Urinary bladder (tissue), 4 donors: Measurements from ENCODE around the gene IDNK. TPM values are rescaled to one million over a fixed set of nuclear protein-coding genes. Genes with fewer than 3 reads are reported as not detected.

Source experiments
- DNase-seq: peaks from one replicate; pipeline ENCODE4 v3.0.0-alpha.2; 2015; ENCODE audit errors: extremely low spot score
- H3K27ac ChIP-seq: one replicate; pipeline ENCODE4 v1.5.1; 2013; ENCODE audit warnings: low read depth, mild to moderate bottlenecking, moderate library complexity
- H3K36me3 ChIP-seq: one replicate; pipeline ENCODE4 v1.6.1; 2013; ENCODE audit warnings: mild to moderate bottlenecking, moderate library complexity; ENCODE audit not compliant: insufficient read depth
- H3K4me1 ChIP-seq: one replicate; pipeline ENCODE4 v1.6.1; 2013; ENCODE audit warnings: mild to moderate bottlenecking, moderate library complexity; ENCODE audit not compliant: insufficient read depth
- H3K4me3 ChIP-seq: one replicate; pipeline ENCODE4 v1.5.1; 2013; ENCODE audit warnings: low read depth, low read length
- WGBS: extraction: QIAGEN DNeasy Blood & Tissue Kit; methylation state at CpG from one replicate; pipeline ENCODE4 v1.1.7; 2013; 5-methylcytosine and 5-hydroxymethylcytosine counted together
- polyA plus RNA-seq: library from polyadenylated mRNA; stranded (reverse); fragments of 200-250 nt; gene quantifications from one replicate; pipeline ENCODE4 v1.2.3, GENCODE V29; 2013
- total RNA-seq: library from RNA; depleted of rRNA; stranded (reverse); fragments of >200 nt; gene quantifications from one replicate; pipeline ENCODE4 v1.2.3, GENCODE V29; 2014
- donor health status: healthy with polysubstance abuse.
- donor health status: healthy.

IDNK gene
- total and polyA plus RNA-seq, 2 donors: 6.0 to 6.3 TPM

DNA sequence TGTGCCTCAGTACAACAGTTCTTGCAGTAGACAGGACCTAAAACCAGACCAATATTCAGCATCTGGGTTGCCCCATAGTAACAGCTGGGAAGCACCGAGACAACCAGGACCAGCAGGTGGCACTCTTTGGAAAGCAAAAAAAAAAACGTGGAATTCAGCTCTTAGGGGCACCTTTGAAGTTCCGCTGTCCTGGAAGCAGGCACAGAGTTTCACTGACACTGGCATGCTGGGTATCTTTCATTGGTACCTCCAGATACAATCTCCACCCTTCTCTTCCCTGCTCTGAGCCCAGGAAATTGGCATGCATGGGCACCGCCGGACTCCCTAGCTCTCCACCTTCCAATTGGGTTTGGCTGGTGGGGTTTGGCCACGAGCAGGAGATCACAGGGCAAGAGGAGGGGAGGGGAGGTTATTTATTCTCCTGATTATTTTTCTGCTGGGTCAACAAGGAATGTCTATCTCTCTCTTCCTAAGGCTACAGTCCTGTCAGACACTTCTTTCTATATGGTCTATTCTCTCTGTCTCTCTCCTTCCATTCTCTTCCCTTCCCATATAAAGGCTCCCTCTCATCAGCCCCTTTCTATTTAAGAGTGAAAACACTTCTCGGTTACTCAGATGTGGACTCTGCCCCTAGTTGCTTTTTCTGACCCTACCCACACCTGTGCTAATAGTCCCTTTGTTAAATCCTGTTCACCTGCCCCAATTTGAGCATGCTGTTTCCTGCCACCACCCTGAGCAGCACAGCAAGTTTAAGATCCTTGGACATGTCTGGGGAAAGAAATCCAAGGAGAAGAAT is 1.9 kb upstream of the IDNK start:
- Histone ChIP-seq H3K4me3 (no peak overlapping the region), H3K4me1 (peaks cover 1% of the 10 kb centered on the region), H3K27ac (no peak overlapping the region), H3K36me3 (no peaks in the 10 kb centered on the region)
- 19% methylated on average over 7 of the region's 7 CpGs for WGBS
- DNase-seq: peak; percentile 35

DNA sequence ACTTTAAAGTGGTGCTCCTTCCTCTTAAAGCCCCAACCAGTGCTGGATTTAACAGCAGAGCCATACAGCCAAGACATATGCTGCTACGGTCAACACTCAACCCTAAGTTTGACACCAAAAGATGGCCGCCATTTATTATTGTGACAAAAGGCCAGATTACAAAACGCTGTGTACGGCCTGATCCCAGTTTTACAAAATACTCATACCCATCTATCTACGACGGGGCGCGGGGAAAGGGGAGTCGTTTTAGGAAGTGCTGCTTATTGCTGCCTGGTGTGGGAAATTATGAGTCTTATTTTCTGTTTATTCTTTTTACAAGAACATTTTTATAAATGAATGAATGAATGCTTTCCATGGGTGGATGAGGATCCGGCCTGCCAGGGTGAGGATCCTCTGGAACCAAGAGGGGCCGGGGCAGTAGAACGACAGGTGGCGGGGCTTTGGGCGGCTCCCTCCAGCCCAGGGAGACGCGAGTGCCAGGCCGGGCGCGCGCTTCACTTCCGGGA is 457 bp upstream of the IDNK start:
- no peaks in the 10 kb centered on the region for H3K36me3 ChIP-seq
- DNase-seq: peak; percentile 49
- peaks cover 1% of the 10 kb centered on the region for H3K4me1 ChIP-seq
- peak overlapping the region; percentile 85 for H3K27ac ChIP-seq
- WGBS: 11% methylated on average over 21 of the region's 21 CpGs
- H3K4me3 ChIP-seq: peak overlapping the region; percentile 78

DNA sequence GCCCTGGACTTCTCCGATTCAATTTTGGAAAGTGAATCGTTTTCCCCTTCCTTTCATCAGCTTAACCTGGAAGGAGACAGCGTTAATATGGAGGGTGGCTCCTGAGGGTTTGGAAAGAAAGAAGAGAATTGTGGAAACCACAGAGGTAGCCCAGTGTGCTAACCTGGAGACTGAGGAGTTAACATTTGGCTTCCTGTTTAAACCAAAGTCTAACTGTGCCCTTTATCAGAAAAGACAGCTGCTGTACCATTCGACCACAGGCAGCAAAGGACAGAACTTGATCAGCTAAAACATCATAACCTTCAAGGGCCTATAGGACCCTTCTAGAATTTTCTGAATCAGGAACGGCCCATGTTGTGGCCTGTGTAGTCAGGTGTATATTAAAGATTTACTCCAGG is 735 bp downstream of the IDNK start:
- H3K4me3 ChIP-seq: peak overlapping the region; percentile 78
- 15% methylated on average over 5 of the region's 5 CpGs for WGBS
- peaks cover 1% of the 10 kb centered on the region for H3K4me1 ChIP-seq
- H3K36me3 ChIP-seq: no peaks in the 10 kb centered on the region
- DNase-seq: no peak
- H3K27ac ChIP-seq: no peak overlapping the region

DNA sequence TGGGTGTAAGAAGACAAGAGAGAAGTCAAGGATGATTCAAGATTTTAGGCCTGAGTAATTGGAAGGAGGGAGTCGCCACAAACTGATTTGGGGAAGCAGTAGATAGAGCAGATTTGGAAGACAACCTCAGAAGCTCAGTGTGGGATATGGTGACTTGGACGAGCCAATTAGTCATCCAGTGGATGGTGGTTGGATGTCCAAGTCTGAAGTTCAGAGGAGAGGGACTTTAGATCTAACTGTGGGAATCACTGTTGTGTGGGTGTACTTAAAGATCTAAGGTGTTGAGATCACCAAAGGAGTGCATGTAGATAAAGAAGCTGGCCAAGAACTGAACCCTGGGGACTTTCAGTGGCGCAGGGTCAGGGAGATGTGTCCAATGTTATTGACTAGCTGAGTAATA is 2.2 kb downstream of the IDNK start:
- Histone ChIP-seq H3K4me1 (peaks cover 1% of the 10 kb centered on the region), H3K27ac (no peak overlapping the region), H3K36me3 (no peaks in the 10 kb centered on the region), H3K4me3 (no peak overlapping the region)
- no peak for DNase-seq
- 89% methylated on average over 3 of the region's 3 CpGs for WGBS

DNA sequence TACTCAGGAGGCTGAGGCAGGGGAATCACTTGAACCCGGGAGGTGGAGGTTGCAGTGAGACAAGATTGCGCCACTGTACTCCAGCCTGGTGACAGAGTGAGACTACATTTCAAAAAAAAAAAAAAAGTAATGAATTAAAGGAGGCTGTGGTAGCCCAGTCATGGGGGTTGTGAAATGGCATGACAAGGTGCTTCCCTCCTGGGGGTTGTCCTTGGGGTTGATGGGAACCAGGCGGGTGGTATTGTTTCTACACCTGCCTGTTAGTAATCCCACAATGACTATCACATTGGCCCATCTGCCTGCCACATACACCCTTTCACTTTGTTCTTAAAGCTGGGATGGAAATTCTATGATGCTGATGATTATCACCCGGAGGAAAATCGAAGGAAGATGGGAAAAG is 5.6 kb downstream of the IDNK start:
- H3K4me3 ChIP-seq: no peak overlapping the region
- WGBS: 94% methylated on average over 5 of the region's 5 CpGs

DNA sequence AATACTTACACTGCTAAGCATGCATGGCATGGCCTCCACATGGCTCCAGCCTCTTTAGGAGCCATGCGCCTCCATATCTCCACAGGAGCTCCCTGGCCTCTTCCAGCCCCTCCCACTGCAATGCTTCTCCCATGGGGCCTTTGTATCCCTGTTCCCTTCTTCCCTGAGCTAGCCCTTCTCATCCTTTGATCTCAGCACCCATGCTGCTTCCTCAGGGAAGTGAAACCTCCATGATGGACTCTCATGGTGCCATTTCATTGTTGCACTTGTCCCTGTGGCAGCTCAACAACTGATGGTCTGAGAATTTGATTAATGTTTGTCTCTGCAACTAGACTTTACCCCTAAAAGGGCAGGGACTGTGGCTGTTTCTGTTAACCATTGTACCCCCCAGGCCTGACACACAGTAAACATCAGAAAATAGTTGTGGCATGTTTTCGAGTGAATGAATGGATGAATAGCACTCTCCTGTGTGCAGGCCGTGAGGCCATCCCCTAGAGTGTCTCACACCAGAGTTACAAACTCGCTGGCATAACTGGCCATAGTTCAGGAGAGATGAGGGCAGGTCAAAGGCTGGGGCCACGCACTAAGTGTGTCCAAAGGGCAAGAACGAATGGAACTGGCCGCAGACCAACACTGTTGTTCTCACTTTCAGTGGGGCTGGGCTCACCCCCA is 6.6 kb downstream of the IDNK start:
- H3K27ac ChIP-seq: no peak overlapping the region
- H3K4me3 ChIP-seq: no peak overlapping the region
- no peaks in the 10 kb centered on the region for H3K36me3 ChIP-seq
- DNase-seq: no peak
- no peaks in the 10 kb centered on the region for H3K4me1 ChIP-seq
- 90% methylated on average over 7 of the region's 7 CpGs for WGBS

More for the DNA sequence above, 5.6 kb downstream of the IDNK start:
- H3K27ac ChIP-seq: no peak overlapping the region
- peaks cover 1% of the 10 kb centered on the region for H3K4me1 ChIP-seq
- H3K36me3 ChIP-seq: no peaks in the 10 kb centered on the region
- DNase-seq: no peak

DNA sequence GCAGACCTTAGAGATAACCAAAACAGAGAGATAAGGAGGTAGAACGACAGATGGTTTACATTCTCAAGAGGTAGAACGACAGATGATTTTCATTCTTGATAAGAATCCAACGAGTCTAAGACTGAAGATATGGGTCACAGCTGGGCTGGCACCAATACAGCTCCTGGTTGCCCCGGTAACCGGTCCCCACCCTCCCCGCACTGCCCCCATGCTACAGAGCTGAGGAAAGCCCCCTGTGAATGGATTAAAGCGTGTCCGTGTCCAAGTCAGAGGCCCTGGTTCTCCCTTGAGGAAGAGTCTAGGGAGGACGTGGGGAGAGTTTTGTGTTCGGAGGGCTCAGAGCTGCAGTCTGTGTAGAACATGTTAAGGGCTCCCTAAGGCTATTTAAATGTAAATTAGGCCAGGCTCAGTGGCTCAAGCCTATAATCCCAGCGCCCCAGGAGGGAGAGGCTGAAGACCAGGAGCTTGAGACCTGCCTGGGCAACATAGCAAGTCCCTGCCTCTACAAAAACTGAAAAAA is 8.1 kb downstream of the IDNK start:
- WGBS: 21% methylated on average over 11 of the region's 11 CpGs
- Histone ChIP-seq H3K27ac (no peak overlapping the region), H3K36me3 (no peaks in the 10 kb centered on the region), H3K4me1 (no peaks in the 10 kb centered on the region), H3K4me3 (no peak overlapping the region)
- no peak for DNase-seq

DNA sequence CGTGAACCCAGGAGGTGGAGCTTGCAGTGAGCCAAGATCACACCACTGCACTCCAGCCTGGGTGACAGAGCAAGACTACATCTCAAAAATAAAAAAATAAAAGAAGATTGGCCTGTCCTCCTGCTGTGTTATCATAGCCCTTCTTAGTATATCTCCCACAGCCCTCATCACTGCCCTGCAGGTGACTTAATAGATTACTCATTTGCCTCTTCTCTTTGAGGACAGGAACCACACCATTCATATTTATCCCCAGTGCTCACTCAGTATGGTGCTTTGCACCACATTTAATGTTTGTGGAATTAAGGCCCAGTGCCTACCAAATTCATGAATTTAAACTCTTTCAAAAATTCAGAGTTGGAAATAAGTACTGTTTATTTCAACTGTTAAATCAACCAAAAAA is 10.3 kb downstream of the IDNK start:
- H3K4me3 ChIP-seq: no peak overlapping the region
- H3K36me3 ChIP-seq: no peaks in the 10 kb centered on the region
- 95% methylated on average over 1 of the region's 1 CpG for WGBS
- no peak overlapping the region for H3K27ac ChIP-seq
- no peaks in the 10 kb centered on the region for H3K4me1 ChIP-seq
- no peak for DNase-seq

DNA sequence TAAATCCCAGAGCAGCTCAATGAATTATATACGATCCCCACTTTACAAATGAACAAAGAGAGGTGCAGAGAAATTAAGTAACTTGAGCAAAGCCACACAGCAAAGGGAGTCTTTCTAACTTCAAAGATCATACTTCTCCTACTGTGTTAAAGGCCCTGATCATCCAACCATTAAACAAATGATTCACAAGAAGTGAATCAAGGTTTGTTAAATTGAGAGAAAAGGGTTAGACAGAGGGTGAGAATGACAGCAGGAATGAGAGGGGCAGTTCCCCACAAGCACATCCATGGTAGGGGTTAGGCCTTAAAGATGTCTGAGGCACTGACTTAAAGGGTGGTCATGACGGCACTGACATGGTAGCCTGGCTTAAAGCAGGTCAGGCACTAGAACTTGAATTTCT is 10.7 kb downstream of the IDNK start:
- Histone ChIP-seq H3K27ac (no peak overlapping the region), H3K4me1 (no peaks in the 10 kb centered on the region), H3K4me3 (no peak overlapping the region), H3K36me3 (no peaks in the 10 kb centered on the region)
- WGBS: 91% methylated on average over 2 of the region's 2 CpGs
- no peak for DNase-seq

DNA sequence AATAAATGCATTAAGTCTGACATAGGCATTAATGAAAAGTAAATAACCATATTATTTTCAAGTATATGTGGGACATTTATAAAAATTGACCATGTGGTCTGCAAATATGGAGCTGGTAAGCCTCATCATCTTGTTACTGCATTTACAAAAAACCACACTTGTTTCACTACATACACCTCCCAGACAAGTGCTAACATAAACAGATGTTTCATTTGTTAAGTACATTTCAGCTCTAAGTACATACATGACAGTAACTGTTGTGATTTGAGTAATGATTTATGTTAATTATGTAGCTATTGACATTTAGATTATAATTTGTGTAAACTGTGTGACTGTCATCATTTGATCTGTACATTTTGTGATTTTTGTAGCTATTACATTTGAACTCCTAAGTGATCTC is 13.9 kb downstream of the IDNK start:
- no peak overlapping the region for H3K27ac ChIP-seq
- H3K36me3 ChIP-seq: no peaks in the 10 kb centered on the region
- no peaks in the 10 kb centered on the region for H3K4me1 ChIP-seq
- no peak for DNase-seq
- no peak overlapping the region for H3K4me3 ChIP-seq

DNA sequence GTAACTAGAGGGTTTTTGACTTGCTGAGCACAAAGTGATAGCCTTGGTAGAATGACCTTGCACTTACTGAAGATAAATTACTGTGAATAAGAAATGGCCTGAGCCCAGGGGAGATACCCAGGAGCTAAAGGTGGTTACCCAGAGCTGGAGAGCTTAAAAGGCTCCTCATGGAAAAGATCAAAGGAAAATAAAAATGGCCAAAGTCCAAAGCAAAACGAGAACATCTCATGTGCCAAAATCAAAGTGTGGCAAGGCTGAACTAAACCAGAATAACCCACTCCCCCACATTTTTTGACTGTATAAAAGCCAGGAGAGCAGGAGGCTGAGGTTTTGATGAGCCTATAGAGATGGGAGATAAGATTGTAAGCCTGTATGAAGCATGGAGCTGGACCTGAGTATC is 14.4 kb downstream of the IDNK start:
- H3K4me3 ChIP-seq: no peak overlapping the region

DNA sequence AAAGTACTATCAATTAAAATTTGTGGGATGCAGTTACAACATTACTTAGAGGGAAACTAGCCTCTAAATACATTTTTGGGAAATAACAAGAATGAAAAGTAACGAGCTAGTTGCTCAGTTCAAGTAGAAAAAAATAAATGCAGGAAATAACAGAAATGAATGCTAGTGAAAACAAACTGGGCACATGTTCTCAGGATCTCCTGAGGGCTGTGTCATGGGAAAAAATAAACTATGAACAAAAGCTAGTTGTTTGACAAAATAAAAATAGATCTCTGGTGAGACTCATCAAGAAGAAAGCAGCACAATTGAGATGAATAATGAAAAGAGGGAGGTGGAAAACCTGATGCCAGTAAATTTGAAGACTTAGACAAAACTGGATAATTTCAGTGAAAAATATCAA is 16.3 kb downstream of the IDNK start:
- no peak overlapping the region for H3K4me3 ChIP-seq
- WGBS: 77% methylated on average over 1 of the region's 1 CpG
- no peaks in the 10 kb centered on the region for H3K36me3 ChIP-seq
- no peaks in the 10 kb centered on the region for H3K4me1 ChIP-seq
- DNase-seq: no peak
- no peak overlapping the region for H3K27ac ChIP-seq

More for the DNA sequence above, 14.4 kb downstream of the IDNK start:
- H3K4me1 ChIP-seq: no peaks in the 10 kb centered on the region
- WGBS: 47% methylated on average over 1 of the region's 1 CpG
- DNase-seq: no peak
- no peak overlapping the region for H3K27ac ChIP-seq
- H3K36me3 ChIP-seq: no peaks in the 10 kb centered on the region

DNA sequence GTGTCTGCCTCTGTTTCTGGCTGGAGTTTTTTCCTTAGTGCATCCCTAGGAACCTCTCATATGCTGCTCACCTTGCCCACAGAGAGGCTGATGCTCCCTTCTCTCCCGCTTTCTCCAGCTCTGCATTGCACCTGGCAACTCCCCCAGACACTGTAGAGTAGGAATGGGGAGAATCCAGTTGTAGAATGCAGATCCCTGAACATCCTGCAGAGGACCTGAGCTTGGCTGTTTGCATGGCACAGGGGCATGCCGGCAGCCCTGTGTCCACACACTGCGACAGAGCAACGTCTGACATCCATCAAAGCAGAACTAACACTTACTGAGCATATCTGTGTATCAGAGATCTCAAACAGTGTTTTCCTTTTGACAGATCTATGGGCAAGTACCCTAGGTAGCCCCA is 19.9 kb downstream of the IDNK start:
- WGBS: 77% methylated on average over 4 of the region's 4 CpGs

More for the DNA sequence above, 19.9 kb downstream of the IDNK start:
- H3K4me3 ChIP-seq: no peak overlapping the region
- H3K36me3 ChIP-seq: no peaks in the 10 kb centered on the region
- H3K27ac ChIP-seq: no peak overlapping the region
- H3K4me1 ChIP-seq: no peaks in the 10 kb centered on the region
- DNase-seq: no peak
